ENCODE results near the gene TFF3. TPM values are rescaled to one million over a fixed set of nuclear protein-coding genes. Genes with fewer than 3 reads are reported as not detected.

TFF3 gene
- total RNA-seq, 4 donors from 2014 or later = 2.9 to 13.2 (median 4.6) TPM; not detected in 1

DNA sequence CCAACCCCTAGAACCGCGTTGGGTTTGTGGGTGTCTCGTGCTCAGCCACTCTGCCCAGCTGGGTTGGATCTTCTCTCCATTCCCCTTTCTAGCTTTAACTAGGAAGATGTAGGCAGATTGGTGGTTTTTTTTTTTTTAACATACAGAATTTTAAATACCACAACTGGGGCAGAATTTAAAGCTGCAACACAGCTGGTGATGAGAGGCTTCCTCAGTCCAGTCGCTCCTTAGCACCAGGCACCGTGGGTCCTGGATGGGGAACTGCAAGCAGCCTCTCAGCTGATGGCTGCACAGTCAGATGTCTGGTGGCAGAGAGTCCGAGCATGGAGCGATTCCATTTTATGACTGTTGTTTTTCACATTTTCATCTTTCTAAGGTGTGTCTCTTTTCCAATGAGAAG, 18.7 kb downstream of the TFF3 start:
- TF ChIP-seq, protein P1, sequence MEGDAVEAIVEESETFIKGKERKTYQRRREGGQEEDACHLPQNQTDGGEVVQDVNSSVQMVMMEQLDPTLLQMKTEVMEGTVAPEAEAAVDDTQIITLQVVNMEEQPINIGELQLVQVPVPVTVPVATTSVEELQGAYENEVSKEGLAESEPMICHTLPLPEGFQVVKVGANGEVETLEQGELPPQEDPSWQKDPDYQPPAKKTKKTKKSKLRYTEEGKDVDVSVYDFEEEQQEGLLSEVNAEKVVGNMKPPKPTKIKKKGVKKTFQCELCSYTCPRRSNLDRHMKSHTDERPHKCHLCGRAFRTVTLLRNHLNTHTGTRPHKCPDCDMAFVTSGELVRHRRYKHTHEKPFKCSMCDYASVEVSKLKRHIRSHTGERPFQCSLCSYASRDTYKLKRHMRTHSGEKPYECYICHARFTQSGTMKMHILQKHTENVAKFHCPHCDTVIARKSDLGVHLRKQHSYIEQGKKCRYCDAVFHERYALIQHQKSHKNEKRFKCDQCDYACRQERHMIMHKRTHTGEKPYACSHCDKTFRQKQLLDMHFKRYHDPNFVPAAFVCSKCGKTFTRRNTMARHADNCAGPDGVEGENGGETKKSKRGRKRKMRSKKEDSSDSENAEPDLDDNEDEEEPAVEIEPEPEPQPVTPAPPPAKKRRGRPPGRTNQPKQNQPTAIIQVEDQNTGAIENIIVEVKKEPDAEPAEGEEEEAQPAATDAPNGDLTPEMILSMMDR (IDR thresholded peaks at IDR 0.05; ENCODE audit: low read depth) = no peak

GRCh38 chr21:42295845-42296244, 19.4 kb downstream of the TFF3 start:
- TF ChIP-seq, protein P1 (IDR thresholded peaks at IDR 0.05; ENCODE audit: low read depth) = no peak

- TF ChIP-seq, protein P1 (IDR thresholded peaks at IDR 0.05; ENCODE audit: low read depth) = no peak
Measured at GRCh38 chr21:42294273-42294880, 20.8 kb downstream of the TFF3 start.

DNA sequence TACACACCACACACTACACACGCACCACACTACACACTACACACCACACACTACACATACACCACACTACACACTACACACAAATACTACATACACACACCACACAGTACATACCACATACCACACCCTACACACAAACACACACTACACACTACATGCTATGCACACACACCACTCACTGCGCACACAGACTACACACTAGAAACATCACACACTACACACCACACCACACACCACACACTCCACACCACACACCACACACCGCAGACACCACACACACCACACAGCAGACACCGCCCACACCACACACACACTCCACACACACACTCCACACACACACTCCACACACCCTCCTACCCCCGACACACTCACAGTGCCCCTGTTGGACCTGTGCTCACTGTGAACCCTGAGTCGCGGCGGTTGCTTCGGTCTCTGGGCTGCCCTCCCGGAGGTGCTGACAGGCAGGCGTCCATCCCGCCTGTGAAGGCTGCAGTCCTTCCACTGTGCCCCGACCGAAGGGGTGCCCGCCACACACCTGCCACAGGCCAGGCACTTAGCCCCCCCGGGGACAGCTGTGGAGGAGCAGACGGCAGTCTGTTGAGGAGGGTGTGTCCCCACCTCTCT, 21.4 kb downstream of the TFF3 start:
- TF ChIP-seq, protein P1 (IDR thresholded peaks at IDR 0.05; ENCODE audit: low read depth) = no peak

DNA sequence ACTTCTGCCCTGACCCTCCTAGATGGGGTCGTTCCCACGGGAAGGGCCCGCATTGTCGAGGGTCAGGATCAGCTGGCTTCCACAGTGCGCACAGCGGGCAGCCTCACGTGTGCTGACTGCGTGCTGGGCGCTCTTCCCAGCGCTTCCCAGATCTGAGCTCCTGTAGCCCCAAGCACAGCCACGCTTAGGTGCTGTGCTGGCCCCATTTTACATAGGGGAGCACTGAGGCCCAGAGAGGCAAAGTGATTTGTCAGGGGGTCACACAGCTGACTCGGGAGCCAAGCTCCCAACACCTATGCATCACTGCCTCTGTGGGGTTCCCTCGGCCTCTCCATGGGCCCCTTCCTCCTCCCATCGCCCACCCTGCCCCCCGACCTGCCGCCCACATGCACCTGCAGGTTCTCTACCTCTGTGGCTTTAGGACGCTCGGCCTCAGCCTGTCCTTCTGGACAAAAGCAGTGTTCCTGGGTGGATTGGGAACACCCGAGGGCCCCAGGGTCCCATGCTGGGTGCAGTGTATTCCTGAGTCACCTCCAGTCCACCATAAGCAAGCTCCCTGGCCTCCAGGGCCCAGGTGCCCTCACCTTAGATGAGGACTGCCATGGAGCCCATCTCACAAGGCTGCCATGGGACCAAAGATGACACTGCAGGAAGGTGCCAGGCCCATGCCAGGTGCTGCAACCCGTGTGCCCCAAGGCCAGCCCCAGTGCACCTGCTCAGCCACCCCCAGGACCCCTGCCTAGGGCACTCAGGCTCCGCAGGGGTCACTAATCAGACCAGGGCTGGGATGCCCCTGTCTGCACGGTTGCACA, 23.3 kb downstream of the TFF3 start:
- TF ChIP-seq, protein P1 (IDR thresholded peaks at IDR 0.05; ENCODE audit: low read depth) = no peak

DNA sequence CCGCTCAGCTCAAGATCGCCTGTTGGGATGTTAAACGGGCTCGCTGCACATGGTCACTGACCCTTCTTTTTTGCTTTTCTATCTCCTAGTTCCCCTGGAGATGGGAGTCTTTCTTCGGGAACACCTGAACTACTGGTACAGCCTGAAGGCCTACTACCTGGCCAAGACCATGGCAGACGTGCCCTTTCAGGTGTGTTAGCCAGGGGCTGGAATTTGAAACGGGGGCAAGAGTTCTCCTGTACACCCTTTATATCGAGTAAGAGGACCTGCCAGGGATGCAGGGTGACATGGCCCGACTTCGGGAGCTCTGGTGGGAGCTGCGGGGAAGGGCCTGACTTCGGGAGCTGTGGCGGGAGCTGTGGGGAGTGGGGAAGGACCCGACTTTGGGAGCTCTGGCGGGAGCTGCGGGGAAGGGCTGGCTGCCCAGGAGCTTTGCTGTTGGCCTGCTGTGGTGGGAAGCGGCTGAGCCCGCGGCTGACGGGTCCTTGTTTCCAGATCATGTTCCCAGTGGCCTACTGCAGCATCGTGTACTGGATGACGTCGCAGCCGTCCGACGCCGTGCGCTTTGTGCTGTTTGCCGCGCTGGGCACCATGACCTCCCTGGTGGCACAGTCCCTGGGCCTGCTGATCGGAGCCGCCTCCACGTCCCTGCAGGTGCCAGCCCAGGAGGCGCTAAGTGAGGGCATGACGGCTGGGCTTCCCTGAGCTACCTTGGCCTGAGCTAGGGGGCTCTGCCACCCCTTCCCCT, 24.0 kb downstream of the TFF3 start:
- TF ChIP-seq, protein P1 (IDR thresholded peaks at IDR 0.05; ENCODE audit: low read depth) = no peak
